ENCODE results near the gene BCKDHB.

GRCh38 chr6:80277501-80277900, 171.0 kb downstream of the BCKDHB start:
- TF ChIP-seq CTCF (IDR thresholded peaks at IDR 0.05) (no peak), POLR2A (IDR thresholded peaks at IDR 0.05) (no peak)

Data from vagina (tissue), 2 donors.